Neural cell (in vitro differentiated cells): ENCODE results near the gene GSTM3. TPM values are rescaled to one million over a fixed set of nuclear protein-coding genes. Genes with fewer than 3 reads are reported as not detected.
"Not testable (repeated sequence)": the region's sequence is repeated elsewhere in the genome, so short reads cannot be mapped to it uniquely, and the experiment has no call there.

Experiments
- H2AFZ ChIP-seq: fragments of 200-600, 300-800 bp; sonication (generic), shearing (Covaris generic); 2 replicates; pipeline ENCODE4 v1.6.0; 2014; ENCODE audit warnings: low read depth, mild to moderate bottlenecking, antibody characterized with exemption, low read length, moderate library complexity
- H3F3A ChIP-seq: fragments of 200-600 bp; shearing (Covaris generic); 2 replicates; pipeline ENCODE4 v1.6.1; 2016; ENCODE audit warnings: mild to moderate bottlenecking, moderate library complexity, mixed read lengths, antibody characterized with exemption, low read length; ENCODE audit not compliant: insufficient read depth, poor library complexity, severe bottlenecking
- H3K27ac ChIP-seq: fragments of 200-600, 300-800 bp; sonication (generic), shearing (Covaris generic); 2 replicates; pipeline ENCODE4 v1.5.1; 2014; ENCODE audit warnings: mild to moderate bottlenecking, low read length, moderate library complexity
- H3K27me3 ChIP-seq: fragments of 300-800, 200-600 bp; sonication (generic), shearing (Covaris generic); 2 replicates; pipeline ENCODE4 v1.6.0; 2014; ENCODE audit warnings: mild to moderate bottlenecking, low read depth, low read length, moderate library complexity; ENCODE audit not compliant: insufficient read depth
- H3K36me3 ChIP-seq: fragments of 300-800, 200-600 bp; sonication (generic), shearing (Covaris generic); 2 replicates; pipeline ENCODE4 v1.5.1; 2014; ENCODE audit warnings: mild to moderate bottlenecking, antibody characterized with exemption, low read length, moderate library complexity; ENCODE audit not compliant: insufficient read depth
- H3K4me2 ChIP-seq: fragments of 300-800, 200-600 bp; sonication (generic), shearing (Covaris generic); 2 replicates; pipeline ENCODE4 v1.6.0; 2014; ENCODE audit warnings: mild to moderate bottlenecking, low read length
- H3K4me3 ChIP-seq: fragments of 300-800, 200-600 bp; sonication (generic), shearing (Covaris generic); 2 replicates; pipeline ENCODE4 v1.5.1; 2014; ENCODE audit warnings: mild to moderate bottlenecking, low read length, moderate library complexity
- H3K79me2 ChIP-seq: fragments of 200-600 bp; shearing (Covaris generic); replicated peaks from 2 replicates; pipeline ENCODE4 v1.6.0; 2014; ENCODE audit warnings: mild to moderate bottlenecking, low read length, moderate library complexity; ENCODE audit not compliant: insufficient read depth
- H3K9ac ChIP-seq: fragments of 300-800, 200-600 bp; sonication (generic), shearing (Covaris generic); 2 replicates; pipeline ENCODE4 v1.6.1; 2016; ENCODE audit warnings: mild to moderate bottlenecking, low read length, mixed read lengths
- H3K9me2 ChIP-seq: fragments of 200-600 bp; shearing (Covaris generic); 2 replicates; pipeline ENCODE4 v1.6.1; 2016; ENCODE audit warnings: mild to moderate bottlenecking, low read length, mixed read lengths; ENCODE audit not compliant: insufficient read depth
- H3K9me3 ChIP-seq: fragments of 200-600, 300-800 bp; sonication (generic), shearing (Covaris generic); 2 replicates; pipeline ENCODE4 v1.6.1; 2016; ENCODE audit warnings: mild to moderate bottlenecking, mixed run types, low read length, moderate library complexity, mixed read lengths
- H4K20me1 ChIP-seq: fragments of 200-600 bp; shearing (Covaris generic); 2 replicates; pipeline ENCODE4 v1.6.1; 2016; ENCODE audit warnings: mild to moderate bottlenecking, mixed run types; ENCODE audit not compliant: insufficient read depth
- EP300 ChIP-seq: fragments of 450-650 bp; conservative IDR thresholded peaks from 2 replicates; pipeline ENCODE4 v1.6.1; 2014; ENCODE audit warnings: antibody characterized with exemption, mild to moderate bottlenecking, moderate library complexity; ENCODE audit not compliant: poor library complexity, severe bottlenecking
- EZH2 ChIP-seq: fragments of 200-600, 300-800 bp; shearing (Covaris generic), sonication (generic); IDR thresholded peaks from 2 replicates; pipeline ENCODE4 v1.6.1; 2014; ENCODE audit warnings: antibody characterized with exemption, low read length, borderline replicate concordance, mild to moderate bottlenecking; ENCODE audit not compliant: insufficient read depth, poor library complexity, severe bottlenecking
- MXI1 ChIP-seq: fragments of 450-650 bp; conservative IDR thresholded peaks from 2 replicates; pipeline ENCODE4 v1.6.1; 2014; ENCODE audit warnings: antibody characterized with exemption, mild to moderate bottlenecking; ENCODE audit not compliant: poor library complexity, severe bottlenecking
- POLR2AphosphoS5 ChIP-seq: IDR thresholded peaks from 2 replicates; pipeline ENCODE4 v1.6.1; 2012
- RAD21 ChIP-seq: fragments of 450-650 bp; conservative IDR thresholded peaks from 2 replicates; pipeline ENCODE4 v1.6.1; 2014; ENCODE audit warnings: antibody characterized with exemption, mild to moderate bottlenecking, moderate library complexity
- SMC3 ChIP-seq: fragments of 450-650 bp; conservative IDR thresholded peaks from 2 replicates; pipeline ENCODE4 v1.6.1; 2014; ENCODE audit warnings: antibody characterized with exemption, mild to moderate bottlenecking, moderate library complexity; ENCODE audit not compliant: poor library complexity
- TAF1 ChIP-seq: IDR thresholded peaks from 2 replicates; pipeline ENCODE4 v1.6.1; 2012; ENCODE audit warnings: low read depth
- polyA plus RNA-seq: library from polyadenylated mRNA; depleted of rRNA; stranded (reverse); fragments of >200 nt; gene quantifications from 2 replicates; pipeline ENCODE4 v1.2.3, GENCODE V29; 2014
- TF ChIP-seq, protein P1 (sequence below): IDR thresholded peaks from 2 replicates; pipeline ENCODE4 v1.6.1; 2012; ENCODE audit warnings: borderline replicate concordance
- TF ChIP-seq, protein P2 (sequence below): fragments of 450-650 bp; IDR thresholded peaks from 2 replicates; pipeline ENCODE4 v1.5.1; 2014; ENCODE audit warnings: antibody characterized with exemption, mild to moderate bottlenecking, moderate library complexity; ENCODE audit not compliant: poor library complexity, severe bottlenecking

The GSTM3 gene
- polyA plus RNA-seq, 1 donor from 2014 or later = 195 TPM

- Histone ChIP-seq H3K79me2 (no peaks in the 10 kb centered on the region), H2AFZ (no peak overlapping the region), H3K9me2 (no peaks in the 10 kb centered on the region), H3K27me3 (no peaks in the 10 kb centered on the region), H3K27ac (no peak overlapping the region), H4K20me1 (no peaks in the 10 kb centered on the region), H3K9ac (no peak overlapping the region), H3K4me3 (no peak overlapping the region), H3F3A (no peaks in the 10 kb centered on the region), H3K9me3 (no peaks in the 10 kb centered on the region), H3K36me3 (no peaks in the 10 kb centered on the region), H3K4me2 (no peak overlapping the region)
- TF ChIP-seq, protein P1, sequence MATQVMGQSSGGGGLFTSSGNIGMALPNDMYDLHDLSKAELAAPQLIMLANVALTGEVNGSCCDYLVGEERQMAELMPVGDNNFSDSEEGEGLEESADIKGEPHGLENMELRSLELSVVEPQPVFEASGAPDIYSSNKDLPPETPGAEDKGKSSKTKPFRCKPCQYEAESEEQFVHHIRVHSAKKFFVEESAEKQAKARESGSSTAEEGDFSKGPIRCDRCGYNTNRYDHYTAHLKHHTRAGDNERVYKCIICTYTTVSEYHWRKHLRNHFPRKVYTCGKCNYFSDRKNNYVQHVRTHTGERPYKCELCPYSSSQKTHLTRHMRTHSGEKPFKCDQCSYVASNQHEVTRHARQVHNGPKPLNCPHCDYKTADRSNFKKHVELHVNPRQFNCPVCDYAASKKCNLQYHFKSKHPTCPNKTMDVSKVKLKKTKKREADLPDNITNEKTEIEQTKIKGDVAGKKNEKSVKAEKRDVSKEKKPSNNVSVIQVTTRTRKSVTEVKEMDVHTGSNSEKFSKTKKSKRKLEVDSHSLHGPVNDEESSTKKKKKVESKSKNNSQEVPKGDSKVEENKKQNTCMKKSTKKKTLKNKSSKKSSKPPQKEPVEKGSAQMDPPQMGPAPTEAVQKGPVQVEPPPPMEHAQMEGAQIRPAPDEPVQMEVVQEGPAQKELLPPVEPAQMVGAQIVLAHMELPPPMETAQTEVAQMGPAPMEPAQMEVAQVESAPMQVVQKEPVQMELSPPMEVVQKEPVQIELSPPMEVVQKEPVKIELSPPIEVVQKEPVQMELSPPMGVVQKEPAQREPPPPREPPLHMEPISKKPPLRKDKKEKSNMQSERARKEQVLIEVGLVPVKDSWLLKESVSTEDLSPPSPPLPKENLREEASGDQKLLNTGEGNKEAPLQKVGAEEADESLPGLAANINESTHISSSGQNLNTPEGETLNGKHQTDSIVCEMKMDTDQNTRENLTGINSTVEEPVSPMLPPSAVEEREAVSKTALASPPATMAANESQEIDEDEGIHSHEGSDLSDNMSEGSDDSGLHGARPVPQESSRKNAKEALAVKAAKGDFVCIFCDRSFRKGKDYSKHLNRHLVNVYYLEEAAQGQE = no peak
- TF ChIP-seq EP300 = no peak
- TF ChIP-seq, protein P2, sequence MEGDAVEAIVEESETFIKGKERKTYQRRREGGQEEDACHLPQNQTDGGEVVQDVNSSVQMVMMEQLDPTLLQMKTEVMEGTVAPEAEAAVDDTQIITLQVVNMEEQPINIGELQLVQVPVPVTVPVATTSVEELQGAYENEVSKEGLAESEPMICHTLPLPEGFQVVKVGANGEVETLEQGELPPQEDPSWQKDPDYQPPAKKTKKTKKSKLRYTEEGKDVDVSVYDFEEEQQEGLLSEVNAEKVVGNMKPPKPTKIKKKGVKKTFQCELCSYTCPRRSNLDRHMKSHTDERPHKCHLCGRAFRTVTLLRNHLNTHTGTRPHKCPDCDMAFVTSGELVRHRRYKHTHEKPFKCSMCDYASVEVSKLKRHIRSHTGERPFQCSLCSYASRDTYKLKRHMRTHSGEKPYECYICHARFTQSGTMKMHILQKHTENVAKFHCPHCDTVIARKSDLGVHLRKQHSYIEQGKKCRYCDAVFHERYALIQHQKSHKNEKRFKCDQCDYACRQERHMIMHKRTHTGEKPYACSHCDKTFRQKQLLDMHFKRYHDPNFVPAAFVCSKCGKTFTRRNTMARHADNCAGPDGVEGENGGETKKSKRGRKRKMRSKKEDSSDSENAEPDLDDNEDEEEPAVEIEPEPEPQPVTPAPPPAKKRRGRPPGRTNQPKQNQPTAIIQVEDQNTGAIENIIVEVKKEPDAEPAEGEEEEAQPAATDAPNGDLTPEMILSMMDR = no peak
- TF ChIP-seq TAF1 = no peak
- TF ChIP-seq MXI1 = no peak
- no peak for TF ChIP-seq EZH2
- no peak for TF ChIP-seq SMC3
- TF ChIP-seq RAD21 = no peak
- TF ChIP-seq POLR2AphosphoS5 = no peak
Observed at GRCh38 chr1:109749221-109749620, 8.4 kb upstream of the GSTM3 start.

DNA sequence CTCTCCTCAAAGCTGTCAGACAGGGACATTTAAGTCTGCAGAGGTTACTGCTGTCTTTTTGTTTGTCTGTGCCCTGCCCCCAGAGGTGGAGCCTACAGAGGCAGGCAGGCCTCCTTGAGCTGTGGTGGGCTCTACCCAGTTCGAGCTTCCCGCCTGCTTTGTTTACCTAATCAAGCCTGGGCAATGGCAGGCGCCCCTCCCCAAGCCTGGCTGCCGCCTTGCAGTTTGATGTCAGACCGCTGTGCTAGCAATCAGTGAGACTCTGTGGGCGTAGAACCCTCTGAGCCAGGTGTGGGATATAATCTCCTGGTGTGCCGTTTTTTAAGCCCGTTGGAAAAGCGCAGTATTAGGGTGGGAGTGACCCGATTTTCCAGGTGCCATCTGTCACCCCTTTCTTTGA is 7.5 kb upstream of the GSTM3 start:
- H4K20me1 ChIP-seq, H3K4me3 ChIP-seq, H3K4me2 ChIP-seq, H3K9ac ChIP-seq, H2AFZ ChIP-seq, H3K9me3 ChIP-seq, H3K79me2 ChIP-seq, H3K9me2 ChIP-seq, H3K27ac ChIP-seq, H3K36me3 ChIP-seq, H3F3A ChIP-seq, H3K27me3 ChIP-seq: not testable (repeated sequence)
